Spleen (tissue), 7 donors: ENCODE measurements around the gene DAB1.

Experiments
- CTCF ChIP-seq, 11 experiments: fragments of 200-600 bp in 7 of 11; fragments of 450-650 bp in 4 of 11; sonication (generic) in 4 of 11; IDR thresholded peaks in 8 of 11; conservative IDR thresholded peaks in 3 of 11; 1 replicate in 7 of 11; 2 replicates in 4 of 11; pipeline versions ENCODE4 v1.4.0 to v1.8.0; 2016 to 2021; ENCODE audit warnings: antibody characterized with exemption in 11 of 11, inconsistent platforms in 4 of 11, mild to moderate bottlenecking in 1 of 11
- POLR2A ChIP-seq, 3 donors: fragments of 450-650 bp; IDR thresholded peaks; one replicate each; pipeline ENCODE4 v1.5.1; 2017; ENCODE audit warnings: antibody characterized with exemption in 3 of 3, mild to moderate bottlenecking in 1 of 3
- POLR2AphosphoS5 ChIP-seq, 3 donors: sonication (generic); formaldehyde crosslinking; IDR thresholded peaks; one replicate each; pipeline ENCODE4 v1.5.1; 2017; ENCODE audit warnings: antibody characterized with exemption in 3 of 3
- donor health status: DM: no; HTN: no; CAD: no; lungs with moderate emphysema.
- donor health status: DM: no; HTN: no; CAD: no.
- donor health status: DM: no; HTN: no; CAD: no.

- TF ChIP-seq POLR2A (IDR thresholded peaks at IDR 0.05) (no peak), CTCF (IDR thresholded peaks at IDR 0.05 in 8 of 11, conservative IDR thresholded peaks at IDR 0.05 in 3 of 11) (no peak), POLR2AphosphoS5 (IDR thresholded peaks at IDR 0.05) (no peak)
These were observed 70.2 kb downstream of the DAB1 start for GRCh38 chr1:57353654-57354053.
